SK-N-SH (cell line): Measurements from ENCODE around the gene PRR15L. TPM values are rescaled to one million over a fixed set of nuclear protein-coding genes. Genes with fewer than 3 reads are reported as not detected.

Experiments used
- CTCF ChIA-PET: fragments of 300-600, 350-600 bp; formaldehyde crosslinking; extraction: SDS; loops from one replicate; lab custom pipeline; 2021; lab: Yijun Ruan, JAX
- POLR2A ChIA-PET: fragments of 350-600 bp; sonication (Branson Sonifier 250); formaldehyde crosslinking; extraction: SDS; loops from one replicate; lab custom pipeline; 2020; ENCODE audit warnings: antibody characterized with exemption, inconsistent platforms; lab: Yijun Ruan, JAX
- DNase-seq: peaks from one replicate; pipeline ENCODE4 v3.0.0; 2012
- H2AFZ ChIP-seq: fragments of 200-600 bp; sonication (generic); 2 replicates; pipeline ENCODE4 v1.8.1; 2016; ENCODE audit warnings: antibody characterized with exemption, mild to moderate bottlenecking, low read depth
- H3F3A ChIP-seq: fragments of 200-600 bp; sonication (generic); replicated peaks from 2 replicates; pipeline ENCODE3; 2016; ENCODE audit warnings: antibody characterized with exemption, mild to moderate bottlenecking; ENCODE audit not compliant: insufficient read depth
- H3K27ac ChIP-seq, 2 experiments: fragments of 200-500 bp in 1 of 2; fragments of 200-600 bp in 1 of 2; sonication (Bioruptor generic) in 1 of 2; sonication (generic), shearing (Covaris generic) in 1 of 2; 2 replicates each; pipeline versions ENCODE4 v1.5.1 to v1.6.1; 2014 to 2016; ENCODE audit warnings: low read depth in 2 of 2, inconsistent platforms in 1 of 2, low read length in 1 of 2, mild to moderate bottlenecking in 1 of 2, mixed read lengths in 1 of 2
- H3K27me3 ChIP-seq: fragments of 200-600 bp; sonication (generic), shearing (Covaris generic); 2 replicates; pipeline ENCODE4 v1.6.1; 2016; ENCODE audit warnings: mixed run types; ENCODE audit not compliant: insufficient read depth
- H3K36me3 ChIP-seq, 2 experiments: fragments of 200-500 bp in 1 of 2; fragments of 200-600 bp in 1 of 2; sonication (Bioruptor generic) in 1 of 2; sonication (generic) in 1 of 2; replicated peaks in 1 of 2; 2 replicates each; pipeline versions ENCODE3 to v1.5.1; 2014 to 2016; ENCODE audit warnings: low read length in 1 of 2, mild to moderate bottlenecking in 1 of 2; ENCODE audit not compliant: insufficient read depth in 2 of 2, control insufficient read depth in 1 of 2
- H3K4me1 ChIP-seq, 2 experiments: fragments of 200-500 bp in 1 of 2; fragments of 200-600 bp in 1 of 2; sonication (Bioruptor generic) in 1 of 2; sonication (generic), shearing (Covaris generic) in 1 of 2; 2 replicates each; pipeline versions ENCODE4 v1.5.1 to v1.6.1; 2014 to 2016; ENCODE audit warnings: low read depth in 1 of 2, low read length in 1 of 2, mixed run types in 1 of 2; ENCODE audit not compliant: insufficient read depth in 2 of 2, control insufficient read depth in 1 of 2
- H3K4me2 ChIP-seq: fragments of 200-600 bp; sonication (generic), shearing (Covaris generic); 2 replicates; pipeline ENCODE4 v1.6.1; 2017; ENCODE audit warnings: mixed run types
- H3K4me3 ChIP-seq, 2 experiments: fragments of 200-500 bp in 1 of 2; fragments of 200-600 bp in 1 of 2; sonication (Bioruptor generic) in 1 of 2; sonication (generic), shearing (Covaris generic) in 1 of 2; 2 replicates each; pipeline versions ENCODE4 v1.5.1 to v1.8.1; 2014 to 2016; ENCODE audit warnings: low read depth in 2 of 2, inconsistent platforms in 1 of 2, low read length in 1 of 2, mild to moderate bottlenecking in 1 of 2, mixed read lengths in 1 of 2, moderate library complexity in 1 of 2
- H3K79me2 ChIP-seq: fragments of 200-600 bp; sonication (generic); 2 replicates; pipeline ENCODE4 v1.8.1; 2017; ENCODE audit warnings: mild to moderate bottlenecking; ENCODE audit not compliant: insufficient read depth
- H3K9ac ChIP-seq: fragments of 200-600 bp; sonication (generic); 2 replicates; pipeline ENCODE4 v1.6.1; 2017; ENCODE audit warnings: mixed run types
- H3K9me2 ChIP-seq: fragments of 200-600 bp; sonication (generic); 2 replicates; pipeline ENCODE4 v1.6.1; 2017; ENCODE audit warnings: mixed run types
- H3K9me3 ChIP-seq: fragments of 200-600 bp; sonication (generic); 2 replicates; pipeline ENCODE4 v1.6.1; 2017; ENCODE audit warnings: mixed run types, mild to moderate bottlenecking, moderate library complexity
- H4K20me1 ChIP-seq: fragments of 200-600 bp; sonication (generic); 2 replicates; pipeline ENCODE4 v1.6.1; 2017; ENCODE audit warnings: mild to moderate bottlenecking, mixed run types; ENCODE audit not compliant: insufficient read depth
- CTCF ChIP-seq: fragments of 200-600 bp; sonication (generic); IDR thresholded peaks from 2 replicates; pipeline ENCODE4 v1.6.1; 2017; ENCODE audit warnings: antibody characterized with exemption, mild to moderate bottlenecking, moderate library complexity
- EP300 ChIP-seq, 2 experiments: IDR thresholded peaks; 2 replicates each; pipeline versions ENCODE4 v1.4.0 to v1.6.1; 2012; ENCODE audit warnings: borderline replicate concordance in 1 of 2, low read depth in 1 of 2, low read length in 1 of 2
- FOSL2 ChIP-seq: IDR thresholded peaks from 2 replicates; pipeline ENCODE4 v1.4.0; 2012; ENCODE audit warnings: low read depth, mild to moderate bottlenecking, moderate library complexity, borderline replicate concordance
- GABPA ChIP-seq: IDR thresholded peaks from 2 replicates; pipeline ENCODE4 v1.4.0; 2012; ENCODE audit warnings: low read depth, mild to moderate bottlenecking
- IRF3 ChIP-seq: fragments of 150-350 bp; IDR thresholded peaks from 2 replicates; pipeline ENCODE4 v1.6.1; 2016; ENCODE audit warnings: mild to moderate bottlenecking, low read depth, low read length
- JUND ChIP-seq: IDR thresholded peaks from 2 replicates; pipeline ENCODE4 v1.4.0; 2012
- MAX ChIP-seq: IDR thresholded peaks from 2 replicates; pipeline ENCODE4 v1.4.0; 2012; ENCODE audit warnings: low read depth
- MEF2A ChIP-seq: IDR thresholded peaks from 2 replicates; pipeline ENCODE4 v1.4.0; 2012; ENCODE audit warnings: low read depth, borderline replicate concordance
- NFIC ChIP-seq: IDR thresholded peaks from 2 replicates; pipeline ENCODE4 v1.4.0; 2012; ENCODE audit warnings: borderline replicate concordance
- PBX3 ChIP-seq: IDR thresholded peaks from 2 replicates; pipeline ENCODE4; 2012
- POLR2AphosphoS5 ChIP-seq: IDR thresholded peaks from 2 replicates; pipeline ENCODE4 v1.6.1; 2012; ENCODE audit warnings: low read depth, low read length
- RCOR1 ChIP-seq: fragments of 150-350 bp; IDR thresholded peaks from 2 replicates; pipeline ENCODE4 v1.6.1; 2017; ENCODE audit warnings: antibody characterized with exemption, low read length
- REST ChIP-seq: IDR thresholded peaks from 2 replicates; pipeline ENCODE4 v1.6.1; 2012; ENCODE audit warnings: mild to moderate bottlenecking, low read depth, low read length, moderate library complexity
- RFX5 ChIP-seq: IDR thresholded peaks from 2 replicates; pipeline ENCODE4 v1.6.1; 2012; ENCODE audit warnings: mild to moderate bottlenecking, improper control_type of control experiment, low read length
- RXRA ChIP-seq: IDR thresholded peaks from 2 replicates; pipeline ENCODE4 v1.4.0; 2012; ENCODE audit warnings: low read depth, mild to moderate bottlenecking, borderline replicate concordance
- SMC3 ChIP-seq: IDR thresholded peaks from 2 replicates; pipeline ENCODE4 v1.6.1; 2012; ENCODE audit warnings: low read depth, low read length, improper control_type of control experiment
- TAF1 ChIP-seq: IDR thresholded peaks from 2 replicates; pipeline ENCODE4 v1.6.1; 2012; ENCODE audit warnings: low read depth, mild to moderate bottlenecking, low read length, moderate library complexity, borderline replicate concordance
- TCF12 ChIP-seq: IDR thresholded peaks from 2 replicates; pipeline ENCODE4 v1.4.0; 2012
- TEAD4 ChIP-seq: IDR thresholded peaks from 2 replicates; pipeline ENCODE4 v1.4.0; 2012; ENCODE audit warnings: mild to moderate bottlenecking, borderline replicate concordance; ENCODE audit not compliant: insufficient read depth
- YY1 ChIP-seq: IDR thresholded peaks from 2 replicates; pipeline ENCODE4 v1.4.0; 2012; ENCODE audit warnings: low read depth, mild to moderate bottlenecking
- WGBS: methylation state at CpG from one replicate; pipeline ENCODE4 v1.1.6; 2017; ENCODE audit warnings: low lambda C conversion rate; 5-methylcytosine and 5-hydroxymethylcytosine counted together
- polyA plus RNA-seq, 3 experiments: library from polyadenylated mRNA; depleted of rRNA; stranded (reverse); fragments of >200 nt; gene quantifications; 2 replicates each; pipeline ENCODE4 v1.2.3, GENCODE V29; 2012

The PRR15L gene
- polyA plus RNA-seq, 1 of the 3 experiments (the other 2 are of a cell fraction) = not detected

GRCh38 chr17:47906443-47906842, 51.2 kb downstream of the PRR15L start:
- Histone ChIP-seq H3K4me1 (peaks cover 3 to 8% of the 10 kb centered on the region in 2 experiments; a peak in 2 of 4 replicates), H3K79me2 (peaks cover 19% of the 10 kb centered on the region; the same call in 1 of the 2 replicates), H3K4me3 (no peak overlapping the region), H3K4me2 (no peak overlapping the region), H3K27ac (no peak overlapping the region), H3K9me2 (no peaks in the 10 kb centered on the region), H3K27me3 (no peaks in the 10 kb centered on the region)
- DNase-seq = no peak
- WGBS = 95% methylated on average over 3 of the region's 3 CpGs
- CTCF ChIA-PET = no interaction called here
- POLR2A ChIA-PET = no interaction called here
- TF ChIP-seq TAF1 (no peak), CTCF (no peak), RCOR1 (no peak), RXRA (no peak)
- TF ChIP-seq, all 33 proteins: peak for 0
- Histone ChIP-seq H3K36me3 (no peaks in the 10 kb centered on the region), H3K9ac (no peak overlapping the region), H2AFZ (no peak overlapping the region), H3F3A (peaks cover 4% of the 10 kb centered on the region), H3K9me3 (no peaks in the 10 kb centered on the region), H4K20me1 (no peaks in the 10 kb centered on the region)

- H3K79me2 ChIP-seq = peaks cover 21% of the 10 kb centered on the region; the same call in 1 of the 2 replicates
- no peaks in the 10 kb centered on the region for H3K9me2 ChIP-seq
- no peaks in the 10 kb centered on the region for H3K9me3 ChIP-seq
- H3K9ac ChIP-seq = no peak overlapping the region
- H2AFZ ChIP-seq = no peak overlapping the region
- no peaks in the 10 kb centered on the region for H4K20me1 ChIP-seq
- DNase-seq = no peak
- ChIA-PET POLR2A (interaction anchor here (2.3 kb wide), 1 partner anchor 10 kb away, joined by 15 read pairs; the partner anchor contains the start of gene SP2), CTCF (interaction anchor here (0.6 to 2.0 kb wide), 8 partner anchors 14 to 113 kb away, joined by 3 to 18 read pairs (median 4); partner anchors contain the start of genes CDK5RAP3, OSBPL7 and SCRN2)
- H3K36me3 ChIP-seq = no peaks in the 10 kb centered on the region
- peaks cover 3 to 8% of the 10 kb centered on the region in 2 experiments; a peak in 2 of 4 replicates for H3K4me1 ChIP-seq
- 80% methylated on average over 8 of the region's 8 CpGs for WGBS
- no peak overlapping the region for H3K4me3 ChIP-seq
- peak overlapping the region; percentile 38; the same call in 1 of the 2 replicates for H3K4me2 ChIP-seq
- H3F3A ChIP-seq = peaks cover 4% of the 10 kb centered on the region
- H3K27me3 ChIP-seq = no peaks in the 10 kb centered on the region
- H3K27ac ChIP-seq = peak overlapping the region; percentile 58 to 66
- TF ChIP-seq MEF2A (no peak), TCF12 (no peak), JUND (no peak), PBX3 (no peak), RFX5 (no peak), SMC3 (no peak), YY1 (no peak), RXRA (no peak), TEAD4 (no peak), FOSL2 (no peak), IRF3 (no peak), MAX (peak; percentile 46; the same call in 1 of the 2 replicates), POLR2AphosphoS5 (peak; percentile 35; the same call in 1 of the 2 replicates), NFIC (peak; percentile 79), REST (no peak), EP300 (IDR thresholded peaks at IDR 0.05; ENCODE audit: borderline replicate concordance in 1 of 2, low read depth in 1 of 2, low read length in 1 of 2) (no peak), GABPA (no peak)
Measured at GRCh38 chr17:47905221-47905733, 52.4 kb downstream of the PRR15L start.
